ENCODE measurements around the gene CLEC4E. TPM values are rescaled to one million over a fixed set of nuclear protein-coding genes. Genes with fewer than 3 reads are reported as not detected.

CLEC4E gene
- total RNA-seq, 1 donor = not detected

GRCh38 chr12:8564656-8565055 lies 24.0 kb upstream of the CLEC4E start:
- TF ChIP-seq, protein P1, sequence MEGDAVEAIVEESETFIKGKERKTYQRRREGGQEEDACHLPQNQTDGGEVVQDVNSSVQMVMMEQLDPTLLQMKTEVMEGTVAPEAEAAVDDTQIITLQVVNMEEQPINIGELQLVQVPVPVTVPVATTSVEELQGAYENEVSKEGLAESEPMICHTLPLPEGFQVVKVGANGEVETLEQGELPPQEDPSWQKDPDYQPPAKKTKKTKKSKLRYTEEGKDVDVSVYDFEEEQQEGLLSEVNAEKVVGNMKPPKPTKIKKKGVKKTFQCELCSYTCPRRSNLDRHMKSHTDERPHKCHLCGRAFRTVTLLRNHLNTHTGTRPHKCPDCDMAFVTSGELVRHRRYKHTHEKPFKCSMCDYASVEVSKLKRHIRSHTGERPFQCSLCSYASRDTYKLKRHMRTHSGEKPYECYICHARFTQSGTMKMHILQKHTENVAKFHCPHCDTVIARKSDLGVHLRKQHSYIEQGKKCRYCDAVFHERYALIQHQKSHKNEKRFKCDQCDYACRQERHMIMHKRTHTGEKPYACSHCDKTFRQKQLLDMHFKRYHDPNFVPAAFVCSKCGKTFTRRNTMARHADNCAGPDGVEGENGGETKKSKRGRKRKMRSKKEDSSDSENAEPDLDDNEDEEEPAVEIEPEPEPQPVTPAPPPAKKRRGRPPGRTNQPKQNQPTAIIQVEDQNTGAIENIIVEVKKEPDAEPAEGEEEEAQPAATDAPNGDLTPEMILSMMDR (IDR thresholded peaks at IDR 0.05; ENCODE audit: insufficient read depth, low read length) = no peak
- H3K4me3 ChIP-seq (ENCODE audit: low read depth, low read length) = no peak overlapping the region
- DNase-seq (ENCODE audit: low read depth) = no peak

GRCh38 chr12:8563356-8563755 lies 22.7 kb upstream of the CLEC4E start:
- H3K4me3 ChIP-seq (ENCODE audit: low read depth, low read length) = no peak overlapping the region
- no peak for DNase-seq (ENCODE audit: low read depth)
- TF ChIP-seq, protein P1 (IDR thresholded peaks at IDR 0.05; ENCODE audit: insufficient read depth, low read length) = no peak

DNA sequence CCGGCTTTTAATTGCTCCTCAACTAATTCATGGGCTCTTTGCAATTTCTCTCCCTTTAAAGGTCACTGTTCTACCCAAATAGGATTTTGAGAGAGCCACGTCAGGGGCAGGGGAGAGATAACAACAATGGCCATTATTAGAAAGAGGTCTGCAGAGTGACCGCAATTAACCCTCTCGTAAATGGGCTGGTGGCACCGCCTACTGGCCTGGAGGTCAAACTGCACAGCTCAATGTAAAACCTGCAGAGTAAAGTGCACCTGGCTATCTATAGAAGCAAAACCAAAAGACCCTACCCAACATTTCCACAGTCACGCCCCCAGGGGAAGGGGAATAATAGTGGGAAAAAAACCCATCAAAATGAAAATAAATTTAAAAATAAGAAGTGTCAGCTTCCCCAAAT lies 21.6 kb upstream of the CLEC4E start:
- DNase-seq (ENCODE audit: low read depth) = no peak
- no peak overlapping the region for H3K4me3 ChIP-seq (ENCODE audit: low read depth, low read length)
- TF ChIP-seq, protein P1 (IDR thresholded peaks at IDR 0.05; ENCODE audit: insufficient read depth, low read length) = no peak

DNA sequence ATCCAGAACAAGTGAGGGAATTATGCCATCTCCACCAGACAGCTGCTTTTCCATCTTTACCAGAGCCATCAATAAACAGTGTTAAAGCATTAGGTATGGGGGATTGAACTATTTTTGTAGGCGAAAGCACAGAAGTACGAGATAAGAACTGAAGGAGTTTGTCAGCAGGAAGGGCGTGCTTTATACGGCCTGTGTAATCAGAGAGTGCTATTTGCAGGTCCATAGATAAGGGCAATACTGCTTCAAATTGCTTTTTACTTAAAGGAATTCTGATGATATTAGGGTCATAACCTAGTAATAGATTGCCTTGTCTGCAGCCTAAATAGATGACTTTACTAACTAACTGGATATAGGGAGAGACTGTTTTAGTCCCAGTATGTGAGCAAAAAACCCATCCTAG lies 20.3 kb upstream of the CLEC4E start:
- TF ChIP-seq, protein P1 (IDR thresholded peaks at IDR 0.05; ENCODE audit: insufficient read depth, low read length) = no peak
- DNase-seq (ENCODE audit: low read depth) = no peak
- no peak overlapping the region for H3K4me3 ChIP-seq (ENCODE audit: low read depth, low read length)

- TF ChIP-seq, protein P1 (IDR thresholded peaks at IDR 0.05; ENCODE audit: insufficient read depth, low read length) = no peak
- H3K4me3 ChIP-seq (ENCODE audit: low read depth, low read length) = no peak overlapping the region
- no peak for DNase-seq (ENCODE audit: low read depth)
These were observed 19.0 kb upstream of the CLEC4E start for GRCh38 chr12:8559676-8560075.

DNA sequence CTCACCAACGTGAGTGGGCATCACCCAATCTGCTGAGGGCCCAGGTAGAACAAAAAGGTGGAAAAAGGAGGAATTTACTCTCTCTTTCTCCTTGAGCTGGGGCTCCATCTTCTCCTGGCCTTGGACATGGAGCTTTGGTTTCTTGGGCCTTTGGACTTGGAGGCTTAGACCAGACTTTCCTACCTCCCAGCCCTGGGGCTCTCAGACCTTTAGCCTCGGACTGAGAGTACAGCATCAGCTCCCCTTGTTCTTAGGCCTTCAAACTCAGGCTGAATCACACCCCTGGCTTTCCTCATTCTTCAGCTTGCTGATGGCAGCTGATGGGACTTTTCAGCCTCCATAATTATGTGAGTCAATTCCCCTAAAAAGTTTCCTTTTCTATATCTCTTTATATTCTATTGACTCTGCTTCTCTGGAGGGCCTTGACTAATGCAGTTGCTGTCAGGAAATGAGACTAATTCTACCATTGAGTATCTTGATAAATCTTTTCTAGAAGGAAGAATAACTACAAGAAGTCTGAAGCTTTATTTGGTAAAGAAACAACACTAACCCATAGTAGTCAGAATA lies 15.9 kb upstream of the CLEC4E start:
- TF ChIP-seq, protein P1 (IDR thresholded peaks at IDR 0.05; ENCODE audit: insufficient read depth, low read length) = no peak
- DNase-seq (ENCODE audit: low read depth) = peak; percentile 17

More for the DNA sequence above, 15.9 kb upstream of the CLEC4E start:
- H3K4me3 ChIP-seq (ENCODE audit: low read depth, low read length) = no peak overlapping the region
